K562 (cell line): ENCODE results near the gene FGFRL1. TPM values are rescaled to one million over a fixed set of nuclear protein-coding genes. Genes with fewer than 3 reads are reported as not detected.
"Not testable (repeated sequence)": the region's sequence is repeated elsewhere in the genome, so short reads cannot be mapped to it uniquely, and the experiment has no call there.

ENCODE experiments used
- ATAC-seq: fragments of 200-7000 bp; cut with Tn5 transposase; 3 replicates; pipeline ENCODE4 v1.9.1; 2020; ENCODE audit warnings: moderate library complexity
- BruUV-seq: library from RNA; stranded (reverse); fragments of 400-500 nt; replicated peaks from 2 replicates; lab custom pipeline; 2021; lab: Mats Ljungman, UMichigan
- CTCF ChIA-PET: fragments of 300-600 bp; formaldehyde crosslinking; extraction: SDS; loops from one replicate; lab custom pipeline; 2021; ENCODE audit warnings: low intra/inter-chr PET ratio; lab: Yijun Ruan, JAX
- POLR2A ChIA-PET: fragments of 300-600, 350-650 bp; sonication (Branson Sonifier 250); formaldehyde crosslinking; extraction: SDS; loops from one replicate; lab custom pipeline; 2021; ENCODE audit warnings: antibody characterized with exemption, inconsistent platforms; lab: Yijun Ruan, JAX
- DNase-seq, 4 experiments: peaks; one replicate each; pipeline versions ENCODE4 v3.0.0 to v3.0.0-alpha.2; 2011 to 2018; ENCODE audit warnings: low spot score in 3 of 4, mixed read lengths in 3 of 4; ENCODE audit errors: extremely low read depth in 1 of 4
- FAIRE-seq: peaks from 2 replicates; lab custom pipeline; 2011; peaks lifted over from hg19 to GRCh38; lab: Jason Lieb, UNC
- H2AFZ ChIP-seq: 2 replicates; pipeline ENCODE4 v1.6.0; 2011; ENCODE audit warnings: low read depth, low read length, control low read depth, inconsistent platforms
- H3K27ac ChIP-seq: fragments of 200-600 bp; 3 replicates; pipeline ENCODE4 v1.8.0; 2011; ENCODE audit warnings: low read depth, mild to moderate bottlenecking, control low read depth, inconsistent platforms, low read length, moderate library complexity, mixed read lengths; ENCODE audit errors: extremely low read depth
- H3K27me3 ChIP-seq, 2 experiments: fragments of 300-600 bp in 1 of 2; 2 replicates in 1 of 2; 3 replicates in 1 of 2; pipeline versions ENCODE4 v1.6.0 to v1.8.0; 2011; ENCODE audit warnings: inconsistent platforms in 2 of 2, low read length in 2 of 2, mild to moderate bottlenecking in 1 of 2, mixed read lengths in 1 of 2, moderate library complexity in 1 of 2; ENCODE audit not compliant: control insufficient read depth in 2 of 2, insufficient read depth in 2 of 2
- H3K36me3 ChIP-seq: fragments of 300-600 bp; 3 replicates; pipeline ENCODE4 v1.8.0; 2011; ENCODE audit warnings: mild to moderate bottlenecking, low read length, inconsistent platforms; ENCODE audit not compliant: control insufficient read depth, insufficient read depth
- H3K4me1 ChIP-seq, 2 experiments: fragments of 200-600 bp in 1 of 2; replicated peaks in 1 of 2; 2 replicates in 1 of 2; 3 replicates in 1 of 2; pipeline versions ENCODE4 v1.5.1 to v1.8.0; 2011; ENCODE audit warnings: inconsistent platforms in 2 of 2, low read length in 2 of 2, mild to moderate bottlenecking in 1 of 2, mixed read lengths in 1 of 2, moderate library complexity in 1 of 2; ENCODE audit not compliant: control insufficient read depth in 2 of 2, insufficient read depth in 2 of 2
- H3K4me2 ChIP-seq: 2 replicates; pipeline ENCODE4 v1.6.1; 2011; ENCODE audit warnings: low read length, control low read depth, inconsistent platforms, mixed read lengths; ENCODE audit not compliant: insufficient read depth
- H3K4me3 ChIP-seq: fragments of 200-600 bp; sonication (generic), shearing (Covaris generic); 2 replicates; pipeline ENCODE4 v1.5.1; 2016; ENCODE audit warnings: control low read depth, inconsistent platforms
- H3K79me2 ChIP-seq: fragments of 200-600 bp; 3 replicates; pipeline ENCODE4 v1.8.0; 2011; ENCODE audit warnings: low read length, inconsistent platforms; ENCODE audit not compliant: control insufficient read depth, insufficient read depth
- H3K9ac ChIP-seq, 2 experiments: 2 replicates each; pipeline versions ENCODE4 v1.6.0 to v1.6.1; 2011; ENCODE audit warnings: low read depth in 2 of 2, low read length in 2 of 2, control low read depth in 1 of 2, inconsistent platforms in 1 of 2, mild to moderate bottlenecking in 1 of 2, mixed read lengths in 1 of 2; ENCODE audit not compliant: insufficient read depth in 1 of 2
- H3K9me1 ChIP-seq: one replicate; pipeline ENCODE4 v1.6.0; 2011; ENCODE audit warnings: inconsistent platforms, mild to moderate bottlenecking, low read length, moderate library complexity; ENCODE audit not compliant: control insufficient read depth, insufficient read depth
- H3K9me3 ChIP-seq: replicated peaks from 2 replicates; pipeline ENCODE4 v1.5.1; 2011; ENCODE audit warnings: low read depth, low read length, inconsistent platforms; ENCODE audit not compliant: control insufficient read depth, insufficient read depth
- H4K20me1 ChIP-seq: replicated peaks from 2 replicates; pipeline ENCODE4 v1.6.1; 2011; ENCODE audit warnings: low read length, inconsistent platforms, mixed read lengths; ENCODE audit not compliant: control insufficient read depth, insufficient read depth
- PRPF4 ChIP-seq: fragments of 200-400 bp; formaldehyde crosslinking; IDR thresholded peaks from one replicate; pipeline ENCODE4 v1.6.1; 2017; ENCODE audit warnings: low read length, low read depth, mild to moderate bottlenecking; ENCODE audit not compliant: insufficient read depth, poor library complexity, severe bottlenecking
- RBFOX2 ChIP-seq: fragments of 200-400 bp; formaldehyde crosslinking; IDR thresholded peaks from 2 replicates; pipeline ENCODE4 v1.6.1; 2017; ENCODE audit warnings: low read depth, mild to moderate bottlenecking, low read length, moderate library complexity
- ZBTB33 ChIP-seq: sonication (generic); formaldehyde crosslinking; IDR thresholded peaks from 2 replicates; pipeline ENCODE4 v1.8.1; 2023; ENCODE audit warnings: mild to moderate bottlenecking, missing genetic modification reagents
- ZFP36 ChIP-seq: fragments of 150-350 bp; IDR thresholded peaks from 2 replicates; pipeline ENCODE4 v1.6.1; 2018; ENCODE audit warnings: low read length, low read depth; ENCODE audit not compliant: partially characterized antibody
- ZNF398 ChIP-seq: fragments of 250-450 bp; sonication (Bioruptor Pico); IDR thresholded peaks from 2 replicates; pipeline ENCODE4 v1.8.0; 2021; ENCODE audit warnings: moderate library complexity, mild to moderate bottlenecking, inconsistent platforms
- WGBS: fragments of 100-300 bp; shearing (Covaris generic); methylation state at CpG from one replicate; pipeline ENCODE4 v1.1.6; 2016; ENCODE audit warnings: low coverage, mixed read lengths; ENCODE audit not compliant: insufficient coverage; ENCODE audit errors: missing lambda C conversion rate; 5-methylcytosine and 5-hydroxymethylcytosine counted together
- in situ Hi-C: fragments of 300-500 bp; cut with MboI; formaldehyde crosslinking; loops from 4 replicates; pipeline ENCODE4 v1.15.0; 2018; ENCODE audit warnings: inconsistent platforms, mixed read lengths
- intact Hi-C: fragments of 100-400 bp; cut with micrococcal nuclease; formaldehyde crosslinking; loops from 2 replicates; pipeline ENCODE4 v1.14.2; 2022
- polyA plus RNA-seq, 8 experiments: library from polyadenylated mRNA; depleted of rRNA in 4 of 8; stranded (reverse) in 5 of 8; unstranded in 3 of 8; fragments of >200 nt; fragmentation: Nextera tagmentation in 2 of 8; fragmentation: Illumina TruSeq in 1 of 8; extraction: Ambion mirVana in 2 of 8; extraction: Trizol in 1 of 8; gene quantifications; 2 replicates each; pipeline versions ENCODE4 v1.2.1 to v1.2.3, GENCODE V29; 2011 to 2014; ENCODE audit warnings: inconsistent platforms in 1 of 8, missing spikeins in 1 of 8
- total RNA-seq, 7 experiments: library from RNA; depleted of rRNA in 6 of 7; stranded (reverse); fragments of >200 nt in 6 of 7; fragmentation: Illumina TruSeq in 2 of 7; extraction: Trizol in 2 of 7; gene quantifications; 2 replicates each; pipeline versions ENCODE4 v1.2.1 to v1.2.3, GENCODE V29; 2011 to 2021; ENCODE audit warnings: low replicate concordance in 1 of 7

Gene FGFRL1
- total and polyA plus RNA-seq, 9 of the 15 experiments (the other 6 are each of a cell fraction or from before 2014, with no cell fraction given) = 0.34 to 49.9 (median 14.6) TPM

GRCh38 chr4:1046581-1047011, 35.2 kb downstream of the FGFRL1 start:
- H3K9me1 ChIP-seq, H3K9ac ChIP-seq, BruUV-seq, H4K20me1 ChIP-seq, H3K4me3 ChIP-seq, H3K79me2 ChIP-seq, POLR2A ChIA-PET, DNase-seq, H3K9me3 ChIP-seq, ATAC-seq, H3K27ac ChIP-seq, FAIRE-seq, in situ Hi-C loops, H3K36me3 ChIP-seq, CTCF ChIA-PET, H3K4me2 ChIP-seq, H2AFZ ChIP-seq: not testable (repeated sequence)
- Histone ChIP-seq H3K27me3 (peaks cover 12 to 35% of the 10 kb centered on the region in 2 experiments), H3K4me1 (peaks cover 25 to 68% of the 10 kb centered on the region in 2 experiments)
- 72% methylated on average over 16 of the region's 29 CpGs for WGBS
- intact Hi-C loops = loop anchor here (10.0 kb wide), 1 partner anchor 52 kb away; the partner anchor contains the start of gene SLC26A1
- TF ChIP-seq PRPF4 = peak; percentile 89

- H3K27me3 ChIP-seq = peaks cover 19 to 42% of the 10 kb centered on the region in 2 experiments
- DNase-seq (no peak), FAIRE-seq (no peak), ATAC-seq (no peak)
- CTCF ChIA-PET = no interaction called here
- intact Hi-C loops = loop anchor here (10.0 kb wide), 1 partner anchor 53 kb away; the partner anchor contains the start of gene SLC26A1
- H3K27ac ChIP-seq = no peak overlapping the region
- no peaks in the 10 kb centered on the region for H4K20me1 ChIP-seq
- H3K9ac ChIP-seq = peak overlapping the region in 1 of 2 experiments; percentile 33; a peak in 1 of 4 replicates
- H3K79me2 ChIP-seq = no peaks in the 10 kb centered on the region
- H2AFZ ChIP-seq = no peak overlapping the region
- WGBS = 54% methylated on average over 33 of the region's 41 CpGs
- no peaks in the 10 kb centered on the region for H3K36me3 ChIP-seq
- no peaks in the 10 kb centered on the region for H3K9me1 ChIP-seq
- H3K4me2 ChIP-seq = no peak overlapping the region
- no TSS peak for BruUV-seq
- in situ Hi-C loops = no loop called here
- TF ChIP-seq ZBTB33 (peak; percentile 83), ZNF398 (CRISPR knock-in tag) (no peak), RBFOX2 (no peak), ZFP36 (peak; percentile 80)
- H3K4me3 ChIP-seq = no peak overlapping the region
- peaks cover 3% of the 10 kb centered on the region for H3K9me3 ChIP-seq
- POLR2A ChIA-PET = interaction anchor here (0.6 kb wide), 1 partner anchor 181 kb away, joined by 3 read pairs; no protein-coding TSS in a partner anchor
- H3K4me1 ChIP-seq = peaks cover 18 to 65% of the 10 kb centered on the region in 2 experiments
Measured at GRCh38 chr4:1047106-1047975, 35.9 kb downstream of the FGFRL1 start.
